PC-9 (cell line): Measurements from ENCODE around the gene IRF9. TPM values are rescaled to one million over a fixed set of nuclear protein-coding genes. Genes with fewer than 3 reads are reported as not detected.

Source experiments
- BruUV-seq: library from RNA; stranded (reverse); fragments of 400-500 nt; replicated peaks from 2 replicates; lab custom pipeline; 2021; lab: Mats Ljungman, UMichigan
- CTCF ChIA-PET: fragments of 300-600 bp; sonication (Branson Sonifier 250); formaldehyde crosslinking; loops from one replicate; lab custom pipeline; 2022; ENCODE audit warnings: antibody characterized with exemption; lab: Charles Lee
- POLR2A ChIA-PET: fragments of 300-600 bp; sonication (Branson Sonifier 250); formaldehyde crosslinking; loops from one replicate; lab custom pipeline; 2022; ENCODE audit warnings: antibody characterized with exemption; ENCODE audit not compliant: unreplicated experiment; lab: Charles Lee
- DNase-seq, 2 experiments: peaks; one replicate each; pipeline versions ENCODE4 v3.0.0 to v3.0.0-alpha.2; 2015 to 2022; ENCODE audit warnings: mixed read lengths in 1 of 2
- H2AFZ ChIP-seq: fragments of 200-600 bp; sonication (generic); 2 replicates; pipeline ENCODE4 v1.8.1; 2017; ENCODE audit warnings: antibody characterized with exemption
- H3F3A ChIP-seq: fragments of 200-600 bp; sonication (generic); 2 replicates; pipeline ENCODE4 v1.8.1; 2017; ENCODE audit warnings: antibody characterized with exemption, mild to moderate bottlenecking, low read depth; ENCODE audit not compliant: insufficient read depth
- H3K27ac ChIP-seq: fragments of 200-600 bp; sonication (generic); 2 replicates; pipeline ENCODE4 v1.6.1; 2016; ENCODE audit warnings: mixed run types
- H3K27me3 ChIP-seq: fragments of 200-600 bp; sonication (generic); 2 replicates; pipeline ENCODE4 v1.6.1; 2016; ENCODE audit warnings: low read depth, mixed run types; ENCODE audit not compliant: insufficient read depth
- H3K36me3 ChIP-seq: fragments of 200-600 bp; sonication (generic); 2 replicates; pipeline ENCODE4 v1.6.1; 2016; ENCODE audit warnings: low read depth, mixed run types
- H3K4me1 ChIP-seq: fragments of 200-600 bp; sonication (generic); replicated peaks from 2 replicates; pipeline ENCODE4 v1.6.1; 2016; ENCODE audit warnings: mixed run types; ENCODE audit not compliant: insufficient read depth
- H3K4me2 ChIP-seq: fragments of 200-600 bp; sonication (generic); 2 replicates; pipeline ENCODE4 v1.6.1; 2017; ENCODE audit warnings: mixed run types
- H3K4me3 ChIP-seq: fragments of 200-600 bp; sonication (generic); 2 replicates; pipeline ENCODE4 v1.6.1; 2016; ENCODE audit warnings: mixed run types
- H3K79me2 ChIP-seq: fragments of 200-600 bp; sonication (generic); 2 replicates; pipeline ENCODE4 v1.6.1; 2017; ENCODE audit warnings: low read depth, mixed run types
- H3K9me2 ChIP-seq: fragments of 200-600 bp; sonication (generic); 2 replicates; pipeline ENCODE4 v1.8.1; 2017; ENCODE audit warnings: mild to moderate bottlenecking; ENCODE audit not compliant: insufficient read depth
- H3K9me3 ChIP-seq: fragments of 200-600 bp; sonication (generic); 2 replicates; pipeline ENCODE4 v1.8.1; 2016; ENCODE audit warnings: low read depth; ENCODE audit not compliant: insufficient read depth
- H4K20me1 ChIP-seq: fragments of 200-600 bp; sonication (generic); 2 replicates; pipeline ENCODE4 v1.8.1; 2017; ENCODE audit not compliant: insufficient read depth
- CTCF ChIP-seq: fragments of 200-600 bp; sonication (generic); conservative IDR thresholded peaks from 2 replicates; pipeline ENCODE4 v1.6.1; 2017; ENCODE audit warnings: mixed run types, antibody characterized with exemption, mild to moderate bottlenecking, moderate library complexity
- EZH2 ChIP-seq: fragments of 200-600 bp; sonication (generic); IDR thresholded peaks from 2 replicates; pipeline ENCODE4 v1.8.0; 2017; ENCODE audit warnings: antibody characterized with exemption, low read depth
- intact Hi-C: fragments of 100-400 bp; cut with micrococcal nuclease; formaldehyde crosslinking; loops from one replicate; pipeline ENCODE4 v1.10.0; 2022; ENCODE audit not compliant: unreplicated experiment
- total RNA-seq: library from RNA; stranded (reverse); gene quantifications from 2 replicates; pipeline ENCODE4 v1.2.3, GENCODE V29; 2021

IRF9 gene
- total RNA-seq, 1 experiment from 2014 or later: 21.4 TPM

DNA sequence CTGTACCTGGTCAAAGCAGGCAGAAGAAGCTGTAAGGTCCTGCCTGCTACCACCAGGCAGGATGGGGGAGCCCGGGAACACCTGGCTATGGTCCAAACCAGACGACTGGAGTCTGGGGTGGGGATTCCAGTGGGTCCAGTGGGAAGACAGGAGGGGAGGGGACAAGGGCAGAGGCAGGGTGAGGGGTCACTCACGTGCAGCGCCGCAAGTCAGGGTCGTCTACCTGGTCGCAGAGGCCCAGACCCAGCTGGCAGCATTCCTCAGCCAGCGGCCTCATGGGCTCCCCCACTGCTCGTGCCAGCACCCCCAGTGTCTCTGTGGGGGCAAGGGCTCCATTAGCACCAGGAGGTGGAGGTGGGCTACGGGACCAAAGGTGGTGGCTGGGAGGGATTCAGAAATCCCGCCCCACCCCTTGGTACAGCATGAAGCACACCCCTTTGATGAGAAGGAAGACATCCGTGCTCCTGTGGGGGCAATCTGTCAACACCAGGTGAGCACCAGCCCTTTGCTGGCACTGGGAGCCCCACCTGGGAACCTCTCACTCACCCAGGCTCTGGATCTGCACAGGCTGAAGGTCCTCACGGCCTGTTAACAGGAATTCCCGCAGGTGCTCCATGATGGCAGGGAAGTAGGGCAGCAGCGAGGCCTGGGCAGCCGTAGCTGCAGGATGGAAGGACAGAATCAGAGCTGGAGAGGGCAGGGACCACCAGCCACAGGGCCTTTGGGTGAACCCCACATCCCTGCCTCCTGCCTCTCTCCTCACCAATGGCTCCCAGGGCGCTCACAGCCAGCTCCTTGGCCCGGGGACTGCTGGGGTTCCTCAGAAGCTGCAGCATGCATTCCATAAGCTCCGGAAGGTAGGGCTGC is 23.3 kb downstream of the IRF9 start:
- BruUV-seq: no TSS peak

GRCh38 chr14:24185026-24185425 is 24.0 kb downstream of the IRF9 start:
- no peaks in the 10 kb centered on the region for H3K36me3 ChIP-seq
- CTCF ChIA-PET: no interaction called here
- intact Hi-C loops: no loop called here

More for the DNA sequence above, 23.3 kb downstream of the IRF9 start:
- peaks cover 13% of the 10 kb centered on the region for H3K79me2 ChIP-seq
- no peak overlapping the region for H3K4me2 ChIP-seq
- no peak overlapping the region for H2AFZ ChIP-seq
- H3K27me3 ChIP-seq: no peaks in the 10 kb centered on the region
- peaks cover 3% of the 10 kb centered on the region; the same call in 1 of the 2 replicates for H3F3A ChIP-seq
- no peaks in the 10 kb centered on the region for H4K20me1 ChIP-seq
- H3K4me1 ChIP-seq: peaks cover 10% of the 10 kb centered on the region
- H3K27ac ChIP-seq: no peak overlapping the region
- H3K9me2 ChIP-seq: no peaks in the 10 kb centered on the region
- H3K4me3 ChIP-seq: no peak overlapping the region
- intact Hi-C loops: no loop called here
- ChIA-PET CTCF (no interaction called here), POLR2A (no interaction called here)
- no peaks in the 10 kb centered on the region for H3K36me3 ChIP-seq
- DNase-seq: no peak
- H3K9me3 ChIP-seq: no peaks in the 10 kb centered on the region
- TF ChIP-seq CTCF (no peak), EZH2 (no peak)

DNA sequence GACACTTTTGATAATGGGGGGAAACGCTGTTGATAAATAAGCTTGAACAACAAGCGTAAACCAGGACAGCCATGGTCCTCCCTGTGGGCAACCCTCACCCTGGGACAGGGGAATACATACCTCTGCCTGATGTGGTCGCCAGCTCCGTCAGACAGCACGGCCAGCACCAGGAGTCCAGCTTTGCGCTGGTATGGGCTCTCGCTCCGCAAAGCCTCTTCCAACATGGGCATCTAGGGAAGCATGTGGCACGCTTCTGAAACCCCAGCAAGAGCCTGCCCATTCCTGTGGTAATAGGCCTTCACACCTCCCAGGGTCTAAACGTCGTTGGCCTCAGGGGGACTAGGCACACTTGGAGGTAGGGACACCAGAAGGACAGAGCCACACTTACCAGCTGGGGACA is 24.7 kb downstream of the IRF9 start:
- no TSS peak for BruUV-seq
- no peaks in the 10 kb centered on the region for H3K36me3 ChIP-seq
- CTCF ChIA-PET: no interaction called here

More at GRCh38 chr14:24185026-24185425, 24.0 kb downstream of the IRF9 start:
- BruUV-seq: no TSS peak
- Histone ChIP-seq H3K9me3 (no peaks in the 10 kb centered on the region), H3K27ac (no peak overlapping the region), H3F3A (peaks cover 3% of the 10 kb centered on the region; the same call in 1 of the 2 replicates), H3K4me2 (no peak overlapping the region), H2AFZ (no peak overlapping the region), H3K4me3 (no peak overlapping the region), H3K9me2 (no peaks in the 10 kb centered on the region), H3K27me3 (no peaks in the 10 kb centered on the region), H3K79me2 (peaks cover 13% of the 10 kb centered on the region), H3K4me1 (peaks cover 11% of the 10 kb centered on the region), H4K20me1 (no peaks in the 10 kb centered on the region)
- no peak for TF ChIP-seq EZH2
- TF ChIP-seq CTCF: no peak
- POLR2A ChIA-PET: no interaction called here
- DNase-seq: no peak

More for the DNA sequence above, 24.7 kb downstream of the IRF9 start:
- H3K4me2 ChIP-seq: no peak overlapping the region
- H3K4me1 ChIP-seq: peaks cover 11% of the 10 kb centered on the region
- no peaks in the 10 kb centered on the region for H3K27me3 ChIP-seq
- no peak for DNase-seq
- no peak overlapping the region for H3K27ac ChIP-seq
- peaks cover 13% of the 10 kb centered on the region for H3K79me2 ChIP-seq
- intact Hi-C loops: no loop called here
- H3K9me3 ChIP-seq: no peaks in the 10 kb centered on the region
- TF ChIP-seq CTCF (no peak), EZH2 (no peak)
- no peak overlapping the region for H3K4me3 ChIP-seq
- H4K20me1 ChIP-seq: no peaks in the 10 kb centered on the region
- no peak overlapping the region for H2AFZ ChIP-seq
- no peaks in the 10 kb centered on the region for H3K9me2 ChIP-seq
- H3F3A ChIP-seq: peaks cover 3% of the 10 kb centered on the region; the same call in 1 of the 2 replicates
- POLR2A ChIA-PET: no interaction called here
